Measurements from ENCODE around the gene MYRFL. TPM values are rescaled to one million over a fixed set of nuclear protein-coding genes. Genes with fewer than 3 reads are reported as not detected.
"Not testable (repeated sequence)": the region's sequence is repeated elsewhere in the genome, so short reads cannot be mapped to it uniquely, and the experiment has no call there.

The MYRFL gene
- total and polyA plus RNA-seq, 3 experiments from 2014 or later, result not detected

DNA sequence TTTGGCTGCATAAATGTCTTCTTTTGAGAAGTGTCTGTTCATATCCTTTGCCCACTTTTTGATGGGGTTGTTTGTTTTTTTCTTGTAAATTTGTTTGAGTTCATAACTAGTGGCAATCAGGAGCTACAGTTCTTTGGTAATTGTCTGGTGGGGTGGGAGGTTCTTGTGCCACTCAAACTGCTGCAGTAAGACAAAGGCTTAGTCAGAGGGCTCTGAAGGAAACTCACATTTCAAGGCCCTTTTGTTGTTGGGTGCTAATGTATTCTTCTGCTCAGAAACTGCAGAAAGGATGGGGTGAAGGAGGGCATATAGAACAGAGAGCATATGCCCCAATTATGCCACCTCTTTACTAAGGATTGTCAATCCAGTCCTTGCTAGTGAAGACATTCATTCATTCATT is 21.9 kb downstream of the MYRFL start:
- CTCF ChIA-PET, result no interaction called here
- Mint-ChIP-seq H3K27ac (no peak overlapping the region), H3K4me3 (no peak overlapping the region), H3K36me3 (no peaks in the 10 kb centered on the region), H3K4me1 (no peaks in the 10 kb centered on the region), H3K27me3 (peaks cover 14 to 22% of the 10 kb centered on the region in 2 donors), H3K9me3 (peaks cover 0 to 5% (median 2%) of the 10 kb centered on the region in 5 donors)
- Histone ChIP-seq H3K27ac (ENCODE audit: low read depth, low read length) (no peak overlapping the region), H3K4me1 (ENCODE audit: insufficient read depth, low read length) (no peaks in the 10 kb centered on the region), H3K27me3 (ENCODE audit: insufficient read depth, low read length, poor library complexity, severe bottlenecking) (no peaks in the 10 kb centered on the region), H3K4me3 (ENCODE audit: low read length) (no peak overlapping the region), H3K36me3 (ENCODE audit: insufficient read depth, low read length) (no peaks in the 10 kb centered on the region), H3K9me3 (ENCODE audit: low read length) (no peaks in the 10 kb centered on the region)
- POLR2A ChIA-PET, result no interaction called here
- DNase-seq, result no peak

DNA sequence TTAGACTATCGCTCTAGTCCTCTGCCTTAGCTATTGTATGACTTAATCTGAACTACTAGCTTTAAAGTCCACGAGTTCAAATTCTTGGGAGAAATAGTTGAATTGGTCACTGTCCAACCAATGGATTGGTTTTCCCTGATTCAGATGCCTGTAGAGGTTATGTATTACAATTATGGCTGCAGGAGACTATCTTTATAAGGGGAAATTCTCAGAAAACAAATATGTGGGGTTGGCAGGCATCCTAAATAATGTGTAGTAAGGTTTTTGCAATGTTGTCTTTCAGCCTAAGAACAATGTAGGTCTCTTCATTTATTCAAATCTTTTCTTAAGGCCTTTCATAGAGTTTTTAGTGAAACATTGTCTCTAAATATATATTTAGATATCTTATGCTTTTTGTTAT is 26.9 kb downstream of the MYRFL start:
- Mint-ChIP-seq H3K9me3 (peaks cover 0 to 12% (median 7%) of the 10 kb centered on the region in 5 donors), H3K4me1 (no peaks in the 10 kb centered on the region), H3K27ac (no peak overlapping the region), H3K4me3 (no peak overlapping the region), H3K36me3 (peaks cover 0 to 5% (median 0%) of the 10 kb centered on the region in 3 donors), H3K27me3 (peaks cover 0 to 19% of the 10 kb centered on the region in 2 donors)
- H3K4me1 ChIP-seq (ENCODE audit: insufficient read depth, low read length), result no peaks in the 10 kb centered on the region
- H3K36me3 ChIP-seq (ENCODE audit: insufficient read depth, low read length), result no peaks in the 10 kb centered on the region
- no peaks in the 10 kb centered on the region for H3K27me3 ChIP-seq (ENCODE audit: insufficient read depth, low read length, poor library complexity, severe bottlenecking)
- H3K4me3 ChIP-seq (ENCODE audit: low read length), result no peak overlapping the region
- DNase-seq, result no peak
- ChIA-PET CTCF (no interaction called here), POLR2A (no interaction called here)
- no peak overlapping the region for H3K27ac ChIP-seq (ENCODE audit: low read depth, low read length)
- H3K9me3 ChIP-seq (ENCODE audit: low read length), result no peaks in the 10 kb centered on the region

DNA sequence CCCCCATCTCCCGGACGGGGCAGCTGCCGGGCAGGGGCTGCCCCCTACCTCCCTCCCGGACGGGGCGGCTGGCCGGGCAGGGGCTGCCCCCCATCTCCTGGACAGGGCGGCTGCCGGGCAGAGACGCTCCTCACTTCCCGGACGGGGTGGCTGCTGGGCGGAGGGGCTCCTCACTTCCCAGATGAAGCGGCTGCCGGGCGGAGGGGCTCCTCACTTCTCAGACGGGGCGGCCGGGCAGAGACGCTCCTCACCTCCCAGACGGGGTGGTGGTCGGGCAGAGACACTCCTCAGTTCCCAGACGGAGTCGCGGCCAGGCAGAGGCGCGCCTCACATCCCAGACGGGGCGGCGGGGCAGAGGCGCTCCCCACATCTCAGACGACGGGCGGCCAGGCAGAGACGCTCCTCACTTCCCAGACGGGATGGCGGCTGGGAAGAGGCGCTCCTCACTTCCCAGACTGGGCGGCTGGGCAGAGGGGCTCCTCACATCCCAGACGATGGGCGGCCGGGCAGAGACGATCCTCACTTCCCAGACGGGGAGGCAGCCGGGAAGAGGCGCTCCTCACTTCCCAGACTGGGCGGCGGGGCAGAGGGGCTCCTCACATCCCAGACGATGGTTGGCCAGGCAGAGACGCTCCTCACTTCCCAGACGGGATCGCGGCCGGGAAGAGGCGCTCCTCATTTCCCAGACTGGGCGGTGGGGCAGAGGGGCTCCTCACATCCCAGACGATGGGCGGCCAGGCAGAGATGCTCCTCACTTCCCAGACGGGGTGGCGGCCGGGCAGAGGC is 28.3 kb downstream of the MYRFL start:
- H3K4me1 Mint-ChIP-seq; H3K27ac ChIP-seq (ENCODE audit: low read depth, low read length); H3K36me3 ChIP-seq (ENCODE audit: insufficient read depth, low read length); POLR2A ChIA-PET; H3K4me3 Mint-ChIP-seq; H3K27ac Mint-ChIP-seq; H3K36me3 Mint-ChIP-seq; H3K9me3 ChIP-seq (ENCODE audit: low read length); DNase-seq; H3K27me3 ChIP-seq (ENCODE audit: insufficient read depth, low read length, poor library complexity, severe bottlenecking); H3K4me1 ChIP-seq (ENCODE audit: insufficient read depth, low read length); CTCF ChIA-PET; H3K4me3 ChIP-seq (ENCODE audit: low read length): not testable (repeated sequence)
- Mint-ChIP-seq H3K27me3 (peaks cover 0 to 19% of the 10 kb centered on the region in 2 donors), H3K9me3 (peaks cover 0 to 12% (median 7%) of the 10 kb centered on the region in 5 donors)

DNA sequence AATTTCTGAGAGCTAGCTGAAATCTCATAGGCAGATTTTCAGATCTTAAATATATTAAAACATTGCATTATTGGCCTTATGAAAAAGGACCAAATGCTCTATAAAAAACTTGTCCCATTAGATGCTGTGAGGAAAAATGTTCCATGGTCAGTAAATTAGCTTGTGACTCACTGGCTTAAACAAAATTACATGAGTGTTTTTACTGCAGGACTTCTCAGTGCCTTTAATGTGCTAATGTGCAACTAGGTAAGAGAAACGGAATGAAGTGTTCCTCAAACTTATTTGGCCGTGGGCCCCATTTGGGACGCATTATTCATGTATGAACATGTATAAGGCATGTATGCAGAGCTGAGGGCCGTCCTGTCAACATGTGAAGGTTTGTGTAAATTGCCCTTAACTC is 41.7 kb downstream of the MYRFL start:
- Histone ChIP-seq H3K4me3 (ENCODE audit: low read length) (no peak overlapping the region), H3K9me3 (ENCODE audit: low read length) (no peaks in the 10 kb centered on the region), H3K27me3 (ENCODE audit: insufficient read depth, low read length, poor library complexity, severe bottlenecking) (no peaks in the 10 kb centered on the region), H3K36me3 (ENCODE audit: insufficient read depth, low read length) (no peaks in the 10 kb centered on the region), H3K4me1 (ENCODE audit: insufficient read depth, low read length) (no peaks in the 10 kb centered on the region), H3K27ac (ENCODE audit: low read depth, low read length) (no peak overlapping the region)
- Mint-ChIP-seq H3K4me1 (no peaks in the 10 kb centered on the region), H3K4me3 (no peak overlapping the region), H3K36me3 (no peaks in the 10 kb centered on the region), H3K27ac (no peak overlapping the region), H3K9me3 (peaks cover 0 to 2% (median 0%) of the 10 kb centered on the region in 5 donors), H3K27me3 (peaks cover 5 to 37% of the 10 kb centered on the region in 2 donors)
- DNase-seq, result no peak
- POLR2A ChIA-PET, result no interaction called here
- CTCF ChIA-PET, result interaction anchor here (0.6 kb wide), 1 partner anchor 713 kb away, joined by 3 read pairs; no protein-coding TSS in a partner anchor

DNA sequence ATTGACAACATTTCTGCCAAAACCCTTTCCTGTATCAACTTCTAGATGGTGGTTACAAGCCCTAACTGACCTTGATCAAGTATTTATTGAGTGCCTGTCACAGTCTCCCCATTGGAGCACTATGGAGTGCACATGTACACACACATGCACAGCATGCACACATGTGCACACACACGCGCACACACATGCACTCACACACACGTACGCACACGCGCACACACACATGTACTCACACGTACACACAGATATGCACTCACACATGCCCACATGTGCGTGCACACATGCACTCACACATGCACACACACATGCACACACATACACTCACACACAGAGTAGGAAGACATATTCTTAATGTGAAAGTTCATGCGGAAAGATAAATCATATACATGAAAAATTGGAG is 43.7 kb downstream of the MYRFL start:
- POLR2A ChIA-PET, result no interaction called here

DNA sequence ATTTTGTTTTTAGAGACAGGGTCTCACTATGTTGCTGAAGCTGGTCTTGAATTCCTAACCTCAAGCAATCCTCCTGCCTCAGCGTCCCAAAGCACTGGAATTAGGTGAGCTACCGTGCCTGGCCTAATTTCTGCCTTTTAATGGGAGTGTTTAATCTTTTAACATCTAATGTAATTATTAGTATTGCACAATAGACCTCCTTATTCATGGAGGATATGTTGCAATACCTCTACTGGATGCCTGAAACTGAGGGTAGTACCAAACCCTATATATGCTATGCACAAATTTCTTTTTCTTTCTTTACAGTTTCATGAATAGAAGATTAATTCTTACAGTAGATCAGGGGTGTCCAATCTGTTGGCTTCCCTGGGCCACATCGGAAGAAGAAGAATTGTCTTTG is 47.8 kb downstream of the MYRFL start:
- no peak overlapping the region for H3K27ac ChIP-seq (ENCODE audit: low read depth, low read length)
- H3K27me3 Mint-ChIP-seq, result peaks cover 2 to 44% of the 10 kb centered on the region in 2 donors
- H3K4me3 Mint-ChIP-seq, result no peak overlapping the region
- no peaks in the 10 kb centered on the region for H3K9me3 ChIP-seq (ENCODE audit: low read length)
- H3K4me1 ChIP-seq (ENCODE audit: insufficient read depth, low read length), result no peaks in the 10 kb centered on the region
- no peak for DNase-seq
- H3K9me3 Mint-ChIP-seq, result peaks cover 0 to 2% (median 0%) of the 10 kb centered on the region in 5 donors
- no peaks in the 10 kb centered on the region for H3K36me3 ChIP-seq (ENCODE audit: insufficient read depth, low read length)
- no peaks in the 10 kb centered on the region for H3K4me1 Mint-ChIP-seq
- no peaks in the 10 kb centered on the region for H3K27me3 ChIP-seq (ENCODE audit: insufficient read depth, low read length, poor library complexity, severe bottlenecking)
- POLR2A ChIA-PET, result no interaction called here
- H3K27ac Mint-ChIP-seq, result no peak overlapping the region
- H3K36me3 Mint-ChIP-seq, result peaks cover 0 to 2% (median 0%) of the 10 kb centered on the region in 3 donors
- CTCF ChIA-PET, result no interaction called here
- H3K4me3 ChIP-seq (ENCODE audit: low read length), result no peak overlapping the region

More for the DNA sequence above, 43.7 kb downstream of the MYRFL start:
- Histone ChIP-seq H3K4me3 (ENCODE audit: low read length) (no peak overlapping the region), H3K27me3 (ENCODE audit: insufficient read depth, low read length, poor library complexity, severe bottlenecking) (no peaks in the 10 kb centered on the region), H3K36me3 (ENCODE audit: insufficient read depth, low read length) (no peaks in the 10 kb centered on the region), H3K4me1 (ENCODE audit: insufficient read depth, low read length) (no peaks in the 10 kb centered on the region), H3K27ac (ENCODE audit: low read depth, low read length) (no peak overlapping the region), H3K9me3 (ENCODE audit: low read length) (no peaks in the 10 kb centered on the region)
- Mint-ChIP-seq H3K27ac (no peak overlapping the region), H3K4me3 (no peak overlapping the region), H3K27me3 (peaks cover 4 to 47% of the 10 kb centered on the region in 2 donors), H3K36me3 (peaks cover 0 to 2% (median 0%) of the 10 kb centered on the region in 3 donors), H3K4me1 (no peaks in the 10 kb centered on the region), H3K9me3 (peaks cover 0 to 2% (median 0%) of the 10 kb centered on the region in 5 donors)
- CTCF ChIA-PET, result no interaction called here
- no peak for DNase-seq

DNA sequence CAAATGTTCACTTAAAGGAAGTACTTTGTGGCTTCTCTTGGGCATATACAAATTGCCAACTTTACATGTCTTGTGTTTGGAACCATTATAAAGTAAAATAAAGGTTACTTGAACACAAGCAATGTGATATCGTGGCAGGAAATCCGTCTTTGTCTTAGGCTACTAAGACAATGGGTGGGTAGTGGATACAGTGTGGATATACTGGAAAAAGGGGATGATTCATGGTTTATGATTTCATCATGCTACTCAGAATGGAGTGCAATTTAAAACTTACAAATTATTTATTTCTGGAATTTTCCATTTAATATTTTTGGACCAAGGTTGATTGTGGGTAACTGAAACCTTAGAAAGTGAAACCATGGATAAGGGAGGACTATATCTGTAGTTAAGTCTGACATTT is 48.4 kb downstream of the MYRFL start:
- Histone ChIP-seq H3K27me3 (ENCODE audit: insufficient read depth, low read length, poor library complexity, severe bottlenecking) (no peaks in the 10 kb centered on the region), H3K9me3 (ENCODE audit: low read length) (no peaks in the 10 kb centered on the region), H3K36me3 (ENCODE audit: insufficient read depth, low read length) (no peaks in the 10 kb centered on the region), H3K4me3 (ENCODE audit: low read length) (no peak overlapping the region), H3K27ac (ENCODE audit: low read depth, low read length) (no peak overlapping the region), H3K4me1 (ENCODE audit: insufficient read depth, low read length) (no peaks in the 10 kb centered on the region)
- Mint-ChIP-seq H3K27ac (no peak overlapping the region), H3K4me3 (no peak overlapping the region), H3K27me3 (peaks cover 2 to 44% of the 10 kb centered on the region in 2 donors), H3K36me3 (peaks cover 0 to 2% (median 0%) of the 10 kb centered on the region in 3 donors), H3K9me3 (peaks cover 0 to 2% (median 0%) of the 10 kb centered on the region in 5 donors), H3K4me1 (no peaks in the 10 kb centered on the region)
- ChIA-PET CTCF (no interaction called here), POLR2A (no interaction called here)
- DNase-seq, result no peak

DNA sequence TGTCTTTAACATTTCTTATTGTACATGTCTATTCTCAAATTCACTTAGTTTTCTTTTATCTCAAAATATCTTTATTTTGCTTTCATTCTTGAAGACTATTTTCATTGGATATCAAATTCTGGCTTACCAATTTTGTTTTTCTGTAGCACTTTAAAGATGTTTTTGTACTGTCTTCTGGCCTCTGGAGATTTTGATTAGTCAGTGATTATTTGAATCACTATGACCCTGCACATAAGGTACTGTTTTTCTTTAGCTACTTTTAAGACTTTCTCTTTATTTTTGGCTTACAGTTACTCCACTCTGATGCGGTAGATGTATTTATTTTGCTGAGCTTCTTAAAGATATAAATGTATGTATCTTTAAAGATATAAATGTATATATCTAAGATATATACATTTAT is 49.6 kb downstream of the MYRFL start:
- peaks cover 10 to 50% of the 10 kb centered on the region in 2 donors for H3K27me3 Mint-ChIP-seq
- no peaks in the 10 kb centered on the region for H3K36me3 ChIP-seq (ENCODE audit: insufficient read depth, low read length)
- no peak for DNase-seq
- no peak overlapping the region for H3K4me3 ChIP-seq (ENCODE audit: low read length)
- H3K27ac ChIP-seq (ENCODE audit: low read depth, low read length), result no peak overlapping the region
- H3K4me1 ChIP-seq (ENCODE audit: insufficient read depth, low read length), result no peaks in the 10 kb centered on the region
- H3K9me3 Mint-ChIP-seq, result peaks cover 0 to 2% (median 0%) of the 10 kb centered on the region in 5 donors
- H3K27ac Mint-ChIP-seq, result no peak overlapping the region
- POLR2A ChIA-PET, result no interaction called here
- CTCF ChIA-PET, result no interaction called here
- no peak overlapping the region for H3K4me3 Mint-ChIP-seq
- peaks cover 0 to 2% (median 0%) of the 10 kb centered on the region in 3 donors for H3K36me3 Mint-ChIP-seq
- H3K27me3 ChIP-seq (ENCODE audit: insufficient read depth, low read length, poor library complexity, severe bottlenecking), result no peaks in the 10 kb centered on the region
- no peaks in the 10 kb centered on the region for H3K9me3 ChIP-seq (ENCODE audit: low read length)
- peaks cover 3 to 6% (median 5%) of the 10 kb centered on the region in 3 donors for H3K4me1 Mint-ChIP-seq

All from CD8-positive, alpha-beta memory T cell (primary cell).